ENCODE data around the gene PDZD4. TPM values are rescaled to one million over a fixed set of nuclear protein-coding genes. Genes with fewer than 3 reads are reported as not detected.

PDZD4 gene
- total RNA-seq, 1 donor from 2014 or later = 1.8 TPM

DNA sequence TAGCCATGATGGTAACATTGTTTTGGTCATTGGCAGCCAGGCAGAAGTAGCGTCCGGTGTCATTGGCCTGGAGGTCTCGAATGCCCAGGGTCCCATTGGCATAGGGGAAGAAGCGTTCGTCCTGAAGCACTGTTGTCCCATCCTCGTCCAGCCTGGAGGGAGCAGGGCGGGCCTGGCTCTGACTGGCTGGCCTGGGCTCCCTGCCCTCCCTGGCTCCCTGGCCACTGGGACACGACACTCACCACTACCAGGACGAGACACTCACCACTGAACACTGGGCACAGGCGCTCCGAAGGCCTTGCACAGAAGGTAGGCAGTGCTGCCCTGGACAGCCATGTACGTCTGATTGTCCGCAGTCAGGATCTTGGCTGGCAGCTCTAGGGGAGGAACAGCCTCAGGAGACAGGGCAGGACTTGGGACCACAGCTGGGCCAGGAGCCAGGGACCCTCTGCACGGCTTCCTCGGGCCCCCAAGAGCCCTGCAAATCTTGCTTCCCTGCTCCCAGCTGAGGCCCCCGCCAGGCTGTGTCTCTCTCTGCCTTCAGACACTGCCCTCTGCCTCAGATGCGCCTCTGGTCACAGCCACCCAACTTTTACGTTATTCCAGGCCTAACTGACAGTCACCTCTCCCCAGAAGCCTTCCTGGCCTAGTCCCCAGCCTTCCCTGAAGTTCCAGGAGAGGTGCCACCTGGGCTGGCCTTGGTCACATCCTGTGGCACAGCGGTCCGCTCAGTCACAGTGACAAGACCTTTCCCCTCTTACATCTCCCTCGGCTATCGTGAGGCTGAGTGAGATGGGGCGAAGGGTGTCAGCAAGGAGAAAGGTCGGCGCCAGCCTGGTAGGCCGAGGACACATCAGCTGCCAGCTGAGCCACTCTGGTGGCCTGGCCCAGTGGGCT is 38.5 kb upstream of the PDZD4 start:
- TF ChIP-seq CTCF (IDR thresholded peaks at IDR 0.05; ENCODE audit: insufficient read depth, low read length, poor library complexity, severe bottlenecking) = no peak
- no peaks in the 10 kb centered on the region for H3K27me3 ChIP-seq (ENCODE audit: control insufficient read depth, insufficient read depth, low read length)
- H3K4me3 ChIP-seq (ENCODE audit: low read depth, low read length) = no peak overlapping the region
- peaks cover 1% of the 10 kb centered on the region for H3K36me3 ChIP-seq (ENCODE audit: control insufficient read depth, insufficient read depth, low read length)
- no peak for DNase-seq (ENCODE audit: low read depth)

GRCh38 chrX:153867671-153868070 is 37.3 kb upstream of the PDZD4 start:
- no peaks in the 10 kb centered on the region for H3K27me3 ChIP-seq (ENCODE audit: control insufficient read depth, insufficient read depth, low read length)
- no peak for TF ChIP-seq CTCF (IDR thresholded peaks at IDR 0.05; ENCODE audit: insufficient read depth, low read length, poor library complexity, severe bottlenecking)
- H3K4me3 ChIP-seq (ENCODE audit: low read depth, low read length) = no peak overlapping the region
- no peak for DNase-seq (ENCODE audit: low read depth)
- peaks cover 1% of the 10 kb centered on the region for H3K36me3 ChIP-seq (ENCODE audit: control insufficient read depth, insufficient read depth, low read length)

DNA sequence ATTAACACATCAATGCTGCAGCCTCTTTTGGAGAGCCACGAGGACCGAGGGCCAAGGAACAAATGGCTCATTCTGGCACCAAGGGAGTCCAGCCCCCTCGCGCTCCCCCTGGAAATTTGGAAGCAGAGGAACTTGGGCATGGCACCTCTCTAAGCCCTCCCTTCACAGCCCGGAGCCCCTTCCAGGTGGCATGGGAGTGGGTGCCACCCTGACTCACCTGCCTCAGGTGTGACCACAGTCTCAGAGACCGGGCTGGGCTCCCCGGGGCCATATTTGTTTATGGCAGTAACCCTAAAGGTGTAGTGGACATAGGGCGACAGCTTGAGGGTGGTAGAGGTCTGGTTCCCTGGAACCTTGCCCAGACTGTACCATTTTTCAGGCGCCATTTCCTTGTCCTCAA is 36.8 kb upstream of the PDZD4 start:
- DNase-seq (ENCODE audit: low read depth) = no peak
- Histone ChIP-seq H3K4me3 (ENCODE audit: low read depth, low read length) (no peak overlapping the region), H3K36me3 (ENCODE audit: control insufficient read depth, insufficient read depth, low read length) (peaks cover 1% of the 10 kb centered on the region), H3K27me3 (ENCODE audit: control insufficient read depth, insufficient read depth, low read length) (no peaks in the 10 kb centered on the region)
- TF ChIP-seq CTCF (IDR thresholded peaks at IDR 0.05; ENCODE audit: insufficient read depth, low read length, poor library complexity, severe bottlenecking) = no peak

DNA sequence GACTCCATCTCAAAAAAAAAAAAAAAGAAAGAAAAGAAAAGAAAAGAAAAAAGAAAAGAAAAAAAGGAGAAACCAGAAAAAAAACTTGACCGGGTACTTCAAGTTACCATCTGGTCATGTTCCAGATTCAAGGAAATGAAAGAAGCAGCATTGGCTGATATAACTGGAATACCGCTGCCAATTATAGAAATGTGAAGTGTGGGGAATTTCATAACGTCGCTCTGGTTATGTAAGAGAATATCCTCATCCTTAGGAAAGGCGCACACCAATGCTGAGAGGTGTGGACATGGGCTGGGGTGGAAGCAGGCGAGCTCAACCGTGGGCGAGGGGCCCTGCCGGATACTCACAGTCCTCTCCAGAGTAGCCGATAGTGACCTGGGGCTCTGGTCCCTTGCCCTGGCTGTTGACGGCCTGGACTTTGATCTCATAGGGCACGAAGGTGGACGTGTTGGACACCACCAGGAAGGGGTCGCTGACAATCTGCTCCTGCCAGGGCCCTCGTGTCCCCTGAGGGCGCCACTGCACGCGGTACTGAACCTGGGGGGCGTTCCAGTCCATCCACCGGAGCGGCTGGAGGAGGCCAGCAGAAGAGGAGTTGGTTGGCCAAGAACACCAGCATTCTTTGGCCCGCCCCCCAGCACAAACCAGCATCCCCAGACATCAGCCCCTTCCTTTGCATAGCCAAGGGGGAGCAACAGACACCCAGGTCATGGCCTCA is 36.1 kb upstream of the PDZD4 start:
- TF ChIP-seq CTCF (IDR thresholded peaks at IDR 0.05; ENCODE audit: insufficient read depth, low read length, poor library complexity, severe bottlenecking) = no peak
- Histone ChIP-seq H3K4me3 (ENCODE audit: low read depth, low read length) (no peak overlapping the region), H3K27me3 (ENCODE audit: control insufficient read depth, insufficient read depth, low read length) (no peaks in the 10 kb centered on the region), H3K36me3 (ENCODE audit: control insufficient read depth, insufficient read depth, low read length) (peaks cover 1% of the 10 kb centered on the region)
- no peak for DNase-seq (ENCODE audit: low read depth)

DNA sequence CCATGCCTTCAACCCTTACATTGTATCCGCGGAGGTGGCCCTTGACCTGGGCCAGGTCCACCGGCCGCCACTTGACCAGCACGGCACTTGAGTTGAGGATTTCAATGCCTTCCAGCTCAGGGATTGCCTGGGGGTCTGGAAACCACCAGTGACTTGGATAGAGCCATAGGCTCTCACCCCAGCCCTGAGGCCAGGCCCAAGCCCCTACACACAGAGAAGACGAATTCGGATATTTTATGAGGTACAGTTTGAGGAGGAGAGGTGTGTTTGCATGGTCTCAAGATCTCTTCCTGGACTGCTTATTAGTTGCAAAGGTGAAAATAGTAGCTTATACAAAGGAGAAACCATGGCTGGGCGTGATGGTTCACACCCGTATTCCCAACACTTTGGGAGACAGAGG is 35.3 kb upstream of the PDZD4 start:
- Histone ChIP-seq H3K27me3 (ENCODE audit: control insufficient read depth, insufficient read depth, low read length) (no peaks in the 10 kb centered on the region), H3K4me3 (ENCODE audit: low read depth, low read length) (no peak overlapping the region), H3K36me3 (ENCODE audit: control insufficient read depth, insufficient read depth, low read length) (peaks cover 1% of the 10 kb centered on the region)
- no peak for DNase-seq (ENCODE audit: low read depth)
- no peak for TF ChIP-seq CTCF (IDR thresholded peaks at IDR 0.05; ENCODE audit: insufficient read depth, low read length, poor library complexity, severe bottlenecking)

All from kidney epithelial cell (primary cell).